ENCODE measurements around the gene FZD2. TPM values are rescaled to one million over a fixed set of nuclear protein-coding genes. Genes with fewer than 3 reads are reported as not detected.

FZD2 gene
- total RNA-seq, 1 experiment from 2014 or later, result 11.6 TPM

- intact Hi-C loops (cut with micrococcal nuclease), result no loop called here
- no peaks in the 10 kb centered on the region for H3K9me2 ChIP-seq (replicated peaks; ENCODE audit: low read length)
- H3K36me3 ChIP-seq (ENCODE audit: low read depth, low read length), result no peaks in the 10 kb centered on the region
- H4K20me1 ChIP-seq (ENCODE audit: low read length), result no peaks in the 10 kb centered on the region
- H3K9ac ChIP-seq (ENCODE audit: low read length), result peak overlapping the region; percentile 14; the same call in 1 of the 2 replicates
- H3K4me3 ChIP-seq (ENCODE audit: low read length), result no peak overlapping the region
- H3K79me2 ChIP-seq (ENCODE audit: low read length), result no peaks in the 10 kb centered on the region
- no peaks in the 10 kb centered on the region for H3K27me3 ChIP-seq (ENCODE audit: low read length)
- peak; percentile 64 for DNase-seq
- ChIA-PET POLR2A (ENCODE audit: unreplicated experiment) (interaction anchor here (0.5 to 1.0 kb wide), 3 partner anchors 9 to 97 kb away, joined by 3 to 15 read pairs (median 3); partner anchors contain the start of gene FZD2), CTCF (interaction anchor here (0.6 to 0.8 kb wide), 3 partner anchors 10 to 26 kb away, joined by 3 read pairs; partner anchors contain the start of gene FZD2)
- peak overlapping the region; percentile 38 for H3K4me2 ChIP-seq (ENCODE audit: low read length)
- peak overlapping the region; percentile 67 for H2AFZ ChIP-seq (ENCODE audit: low read length)
- peak overlapping the region; percentile 54 for H3K27ac ChIP-seq (ENCODE audit: low read length)
- TSS peak; percentile 73 for BruUV-seq (replicated peaks)
- H3K4me1 ChIP-seq (ENCODE audit: insufficient read depth, low read length), result peaks cover 47% of the 10 kb centered on the region
- peak; percentile 51 for ATAC-seq
- no peak for TF ChIP-seq EZH2phosphoT487 (IDR thresholded peaks at IDR 0.05; ENCODE audit: borderline replicate concordance, low read length)
- no peak for TF ChIP-seq CTCF (conservative IDR thresholded peaks at IDR 0.05; ENCODE audit: low read depth, low read length)
- TF ChIP-seq EZH2 (IDR thresholded peaks at IDR 0.05; ENCODE audit: low read length, unreplicated experiment), result no peak
- no peaks in the 10 kb centered on the region for H3K9me3 ChIP-seq (ENCODE audit: low read length)
- no peaks in the 10 kb centered on the region for H3F3A ChIP-seq (ENCODE audit: low read length, unreplicated experiment)
These were observed 10.3 kb upstream of the FZD2 start for GRCh38 chr17:44546671-44547606.

GRCh38 chr17:44547625-44548267 is 9.5 kb upstream of the FZD2 start:
- H3K27me3 ChIP-seq (ENCODE audit: low read length), result no peaks in the 10 kb centered on the region
- DNase-seq (no peak), ATAC-seq (no peak)
- peak overlapping the region; percentile 54; the same call in 1 of the 2 replicates for H3K27ac ChIP-seq (ENCODE audit: low read length)
- H3F3A ChIP-seq (ENCODE audit: low read length, unreplicated experiment), result no peaks in the 10 kb centered on the region
- H3K4me2 ChIP-seq (ENCODE audit: low read length), result peak overlapping the region; percentile 38; the same call in 1 of the 2 replicates
- BruUV-seq (replicated peaks), result no TSS peak
- H3K4me3 ChIP-seq (ENCODE audit: low read length), result no peak overlapping the region
- no peaks in the 10 kb centered on the region for H3K9me2 ChIP-seq (replicated peaks; ENCODE audit: low read length)
- ChIA-PET CTCF (interaction anchor here (0.7 kb wide), 1 partner anchor 14 kb away, joined by 3 read pairs; no protein-coding TSS in a partner anchor), POLR2A (ENCODE audit: unreplicated experiment) (interaction anchor here (0.7 kb wide), 1 partner anchor 96 kb away, joined by 3 read pairs; no protein-coding TSS in a partner anchor)
- peak overlapping the region; percentile 67; the same call in 1 of the 2 replicates for H2AFZ ChIP-seq (ENCODE audit: low read length)
- TF ChIP-seq EZH2 (IDR thresholded peaks at IDR 0.05; ENCODE audit: low read length, unreplicated experiment) (no peak), CTCF (conservative IDR thresholded peaks at IDR 0.05; ENCODE audit: low read depth, low read length) (no peak), EZH2phosphoT487 (IDR thresholded peaks at IDR 0.05; ENCODE audit: borderline replicate concordance, low read length) (no peak)
- no peak overlapping the region for H3K9ac ChIP-seq (ENCODE audit: low read length)
- no peaks in the 10 kb centered on the region for H4K20me1 ChIP-seq (ENCODE audit: low read length)
- H3K9me3 ChIP-seq (ENCODE audit: low read length), result no peaks in the 10 kb centered on the region
- intact Hi-C loops (cut with micrococcal nuclease), result no loop called here
- H3K36me3 ChIP-seq (ENCODE audit: low read depth, low read length), result no peaks in the 10 kb centered on the region
- H3K79me2 ChIP-seq (ENCODE audit: low read length), result no peaks in the 10 kb centered on the region
- H3K4me1 ChIP-seq (ENCODE audit: insufficient read depth, low read length), result peaks cover 40% of the 10 kb centered on the region

Measured in PC-3 (cell line).